Measurements from ENCODE around the gene NHS.

Gene NHS

DNA sequence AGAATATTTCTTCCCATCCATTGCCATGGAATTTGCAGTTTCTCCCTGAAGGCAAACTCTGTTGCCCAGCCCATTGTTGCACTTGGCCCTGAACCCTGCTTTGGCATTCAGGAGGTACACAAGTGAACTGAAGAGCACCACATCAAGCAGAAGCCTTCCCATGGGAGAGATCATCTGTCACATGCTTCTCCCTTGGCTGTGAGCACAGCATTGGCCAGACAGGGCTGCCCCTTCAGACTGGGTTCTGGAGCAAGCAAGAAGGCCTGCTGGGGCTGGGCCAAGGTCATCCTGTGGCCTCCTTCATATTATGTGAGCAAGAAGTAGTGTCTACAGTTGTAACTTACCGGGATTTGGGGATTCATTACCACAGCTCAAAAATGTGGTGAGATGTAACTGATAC, 385.0 kb downstream of the NHS start:
- Mint-ChIP-seq H3K27ac (no peak overlapping the region), H3K9me3 (no peaks in the 10 kb centered on the region), H3K4me1 (ENCODE audit: low read depth) (no peaks in the 10 kb centered on the region), H3K27me3 (ENCODE audit: low read depth) (peaks cover 4% of the 10 kb centered on the region), H3K36me3 (ENCODE audit: low read depth) (no peaks in the 10 kb centered on the region), H3K4me3 (no peak overlapping the region)

DNA sequence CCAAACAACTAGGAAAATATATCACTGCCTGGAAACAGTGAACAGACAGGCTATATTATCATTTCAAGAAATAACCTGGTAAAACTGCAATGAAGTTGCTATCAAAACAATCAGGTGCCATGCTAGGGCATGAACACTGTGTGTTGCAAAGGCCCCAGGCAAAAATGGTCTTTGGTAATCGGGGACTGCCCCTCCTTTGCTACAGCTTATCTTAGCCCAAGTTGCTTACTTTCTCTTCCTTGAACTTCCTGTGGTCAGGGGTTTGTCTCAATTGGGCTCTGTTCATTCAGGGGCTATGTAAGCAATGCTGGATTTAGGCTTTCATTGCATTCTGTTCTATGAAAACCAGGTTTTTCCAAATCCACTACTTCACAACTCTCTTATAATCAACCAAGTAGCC, 392.7 kb downstream of the NHS start:
- Mint-ChIP-seq H3K4me1 (ENCODE audit: low read depth) (no peaks in the 10 kb centered on the region), H3K27me3 (ENCODE audit: low read depth) (no peaks in the 10 kb centered on the region), H3K4me3 (no peak overlapping the region), H3K9me3 (no peaks in the 10 kb centered on the region), H3K36me3 (ENCODE audit: low read depth) (no peaks in the 10 kb centered on the region), H3K27ac (no peak overlapping the region)

DNA sequence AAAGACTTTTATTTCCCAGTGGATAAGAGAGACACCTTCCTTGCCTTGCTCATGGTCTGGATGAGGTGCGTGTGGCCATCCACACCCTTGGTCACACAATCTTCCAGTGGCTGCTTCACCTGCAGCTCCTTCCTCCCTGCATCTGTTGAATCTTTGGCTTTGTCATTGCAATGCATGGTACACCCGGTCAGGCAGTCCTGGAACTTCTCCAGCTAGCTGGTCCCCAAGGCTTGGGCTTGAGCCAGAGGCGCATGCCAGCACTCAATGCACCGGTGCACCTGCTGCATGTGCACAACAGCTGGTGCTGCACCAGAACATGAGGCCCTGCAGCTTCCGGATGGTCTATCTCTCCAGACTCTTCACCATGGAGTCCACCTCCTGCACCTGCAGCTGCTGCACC, 394.0 kb downstream of the NHS start:
- Mint-ChIP-seq H3K9me3 (no peaks in the 10 kb centered on the region), H3K36me3 (ENCODE audit: low read depth) (no peaks in the 10 kb centered on the region), H3K4me1 (ENCODE audit: low read depth) (no peaks in the 10 kb centered on the region), H3K27ac (no peak overlapping the region), H3K4me3 (no peak overlapping the region), H3K27me3 (ENCODE audit: low read depth) (no peaks in the 10 kb centered on the region)

DNA sequence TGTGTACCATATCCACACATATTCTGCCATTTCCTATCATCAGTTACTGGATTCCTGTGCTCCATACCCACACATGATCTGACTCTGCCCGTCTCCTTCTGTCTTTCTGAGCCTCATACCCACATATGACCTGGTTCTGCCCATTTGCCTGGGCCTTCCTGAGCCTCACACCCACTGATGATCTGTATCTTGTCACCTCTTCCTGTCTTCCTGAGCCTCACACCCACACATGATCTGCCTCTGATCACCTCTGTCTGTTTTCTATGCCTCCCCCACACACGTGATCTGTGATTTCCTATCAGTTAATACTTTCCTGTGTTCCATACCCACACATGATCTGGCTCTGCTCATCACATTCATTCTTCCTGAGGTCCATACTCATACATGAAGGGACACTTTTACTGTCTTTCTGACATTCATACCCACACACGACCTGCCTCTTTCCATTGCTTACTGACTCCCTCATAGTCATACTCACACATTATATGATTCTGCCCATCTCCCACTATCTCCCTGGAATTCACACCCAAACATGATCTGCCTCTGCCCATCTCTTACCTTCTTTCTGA, 394.8 kb downstream of the NHS start:
- no peak overlapping the region for H3K4me3 Mint-ChIP-seq
- H3K36me3 Mint-ChIP-seq (ENCODE audit: low read depth): no peaks in the 10 kb centered on the region
- H3K27ac Mint-ChIP-seq: no peak overlapping the region
- no peaks in the 10 kb centered on the region for H3K9me3 Mint-ChIP-seq
- H3K4me1 Mint-ChIP-seq (ENCODE audit: low read depth): no peaks in the 10 kb centered on the region
- no peaks in the 10 kb centered on the region for H3K27me3 Mint-ChIP-seq (ENCODE audit: low read depth)

DNA sequence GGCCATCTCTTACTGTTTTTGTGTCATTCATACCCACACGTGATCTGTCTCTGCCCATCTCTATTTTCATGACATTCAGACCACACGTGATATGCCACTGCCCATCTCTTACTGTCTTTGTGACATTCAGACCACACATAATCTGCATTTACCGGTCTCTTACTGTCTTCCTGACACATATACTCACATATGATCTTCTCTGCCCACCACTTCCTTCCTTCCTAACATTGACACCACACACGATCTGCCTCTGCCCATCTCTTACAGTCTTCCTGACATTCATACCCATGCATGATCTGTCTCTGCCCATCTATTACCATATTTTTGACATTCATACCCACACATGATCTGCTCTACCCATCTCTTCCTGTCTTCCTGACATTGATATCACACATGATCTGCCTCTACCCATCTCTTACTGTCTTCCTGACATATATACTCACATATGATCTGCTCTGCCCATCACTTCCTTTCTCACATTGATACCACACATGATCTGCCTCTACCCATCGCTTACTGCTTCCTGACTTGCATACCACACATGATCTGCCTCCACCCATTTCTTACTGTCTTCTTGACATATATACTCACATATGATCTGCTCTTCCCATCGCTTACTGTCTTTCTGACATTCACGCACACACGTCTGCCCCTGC, 398.3 kb downstream of the NHS start:
- Mint-ChIP-seq H3K27ac (no peak overlapping the region), H3K36me3 (ENCODE audit: low read depth) (no peaks in the 10 kb centered on the region), H3K27me3 (ENCODE audit: low read depth) (no peaks in the 10 kb centered on the region), H3K4me1 (ENCODE audit: low read depth) (no peaks in the 10 kb centered on the region), H3K9me3 (no peaks in the 10 kb centered on the region), H3K4me3 (no peak overlapping the region)

DNA sequence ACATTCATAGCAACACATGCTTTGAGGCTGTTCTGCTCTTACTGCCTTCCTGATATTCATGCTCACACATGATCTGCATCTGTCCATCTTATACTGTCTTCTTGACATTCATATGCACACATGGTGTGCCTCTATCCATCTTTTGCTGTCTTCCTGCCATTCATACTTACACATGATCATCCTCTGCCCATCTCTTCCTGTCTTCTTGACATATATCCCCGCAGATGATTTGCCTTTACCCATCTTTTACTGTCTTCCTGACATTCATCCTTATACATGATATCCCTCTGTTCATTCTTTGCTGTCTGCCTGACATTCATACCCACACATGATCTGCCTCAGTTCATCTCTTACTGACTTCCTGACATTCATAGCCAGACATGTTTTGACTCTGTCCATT, 399.1 kb downstream of the NHS start:
- Mint-ChIP-seq H3K27ac (no peak overlapping the region), H3K4me1 (ENCODE audit: low read depth) (peaks cover 2% of the 10 kb centered on the region), H3K27me3 (ENCODE audit: low read depth) (no peaks in the 10 kb centered on the region), H3K9me3 (no peaks in the 10 kb centered on the region), H3K4me3 (no peak overlapping the region), H3K36me3 (ENCODE audit: low read depth) (no peaks in the 10 kb centered on the region)

DNA sequence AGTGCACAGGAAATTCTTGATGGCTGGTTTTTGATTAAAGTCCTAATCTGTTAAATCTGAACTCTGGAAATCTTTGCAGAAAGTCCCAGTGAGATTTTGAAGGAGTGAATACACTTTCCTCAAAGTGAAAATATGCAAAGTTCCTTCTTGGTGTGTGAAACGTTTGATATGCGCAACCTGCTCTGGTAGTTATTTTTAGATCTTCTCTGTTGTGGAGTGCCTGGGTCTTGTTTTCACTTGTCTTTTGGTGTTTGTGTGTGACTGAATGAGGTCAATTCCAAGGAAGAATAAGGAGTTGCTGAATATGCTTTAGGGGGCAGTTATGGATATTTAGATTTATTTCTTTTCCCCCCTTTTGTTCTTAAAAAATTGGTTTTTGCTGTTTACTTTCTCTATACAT, 404.0 kb downstream of the NHS start:
- H3K9me3 Mint-ChIP-seq: peaks cover 5% of the 10 kb centered on the region
- no peak overlapping the region for H3K27ac Mint-ChIP-seq
- H3K4me1 Mint-ChIP-seq (ENCODE audit: low read depth): peaks cover 4% of the 10 kb centered on the region
- H3K27me3 Mint-ChIP-seq (ENCODE audit: low read depth): no peaks in the 10 kb centered on the region
- no peaks in the 10 kb centered on the region for H3K36me3 Mint-ChIP-seq (ENCODE audit: low read depth)
- no peak overlapping the region for H3K4me3 Mint-ChIP-seq

DNA sequence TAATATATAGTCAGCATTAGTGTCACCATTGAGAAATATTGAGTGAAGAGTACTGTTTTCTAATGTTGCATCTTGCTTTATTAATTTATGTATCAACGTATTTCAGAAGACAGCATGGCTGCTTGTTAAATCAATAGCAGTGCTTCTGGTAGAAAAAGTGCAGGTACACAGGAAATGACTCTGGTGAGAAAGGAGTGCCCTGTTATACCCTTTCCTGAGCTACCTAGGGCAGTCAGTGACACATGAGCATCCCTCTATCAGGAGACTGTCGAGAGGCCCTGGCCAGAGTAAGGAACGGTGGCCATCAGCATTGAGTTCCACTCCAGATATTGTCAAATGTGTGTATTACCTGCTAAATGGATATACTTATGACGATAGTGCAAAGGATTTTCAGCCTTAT, 404.4 kb downstream of the NHS start:
- Mint-ChIP-seq H3K27me3 (ENCODE audit: low read depth) (no peaks in the 10 kb centered on the region), H3K9me3 (peaks cover 5% of the 10 kb centered on the region), H3K36me3 (ENCODE audit: low read depth) (no peaks in the 10 kb centered on the region), H3K27ac (no peak overlapping the region), H3K4me3 (no peak overlapping the region), H3K4me1 (ENCODE audit: low read depth) (peaks cover 4% of the 10 kb centered on the region)

Measured in T-helper 1 cell treated with Interleukin-12 subunit alpha and Interleukin-12 subunit beta and Interleukin-4 antibody, amounts not matched to agents 30 μg/mL and 1 μg/mL, for 36 hours (primary cell).